ENCODE results near the gene C2CD3. TPM values are rescaled to one million over a fixed set of nuclear protein-coding genes. Genes with fewer than 3 reads are reported as not detected.

Gene C2CD3
- total RNA-seq, 2 experiments from 2014 or later: 31.9 to 35.1 TPM

- H3K27ac Mint-ChIP-seq: no peak overlapping the region
- intact Hi-C loops (cut with DNase I, micrococcal nuclease): no loop called here
- Histone ChIP-seq H3K9me3 (ENCODE audit: control insufficient read depth in 1 of 2, insufficient read depth in 1 of 2, low read length in 2 of 2) (no peaks in the 10 kb centered on the region), H3K36me3 (ENCODE audit: insufficient read depth, low read length) (peaks cover 3% of the 10 kb centered on the region), H3K27me3 (ENCODE audit: control insufficient read depth in 1 of 2, insufficient read depth in 2 of 2, low read length in 2 of 2) (no peaks in the 10 kb centered on the region), H3K4me3 (ENCODE audit: low read length) (no peak overlapping the region), H3K27ac (ENCODE audit: low read depth in 1 of 2, low read length in 2 of 2) (no peak overlapping the region), H3K4me1 (ENCODE audit: insufficient read depth, low read length) (peaks cover 55% of the 10 kb centered on the region)
- no peak for TF ChIP-seq CTCF (IDR thresholded peaks at IDR 0.05)
- no peak overlapping the region for H3K4me3 Mint-ChIP-seq
- ChIA-PET CTCF (no interaction called here), POLR2A (no interaction called here)
- ATAC-seq (ENCODE audit: poor library complexity): no peak
- no peak for DNase-seq
- peaks cover 17% of the 10 kb centered on the region for H3K36me3 Mint-ChIP-seq (ENCODE audit: low read depth)
- H3K4me1 Mint-ChIP-seq (ENCODE audit: low read depth): peaks cover 18% of the 10 kb centered on the region
- H3K27me3 Mint-ChIP-seq: no peaks in the 10 kb centered on the region
- no peaks in the 10 kb centered on the region for H3K9me3 Mint-ChIP-seq
Observed at GRCh38 chr11:74022546-74022945, 148.3 kb downstream of the C2CD3 start.

GRCh38 chr11:74021998-74022397, 148.8 kb downstream of the C2CD3 start:
- no peak overlapping the region for H3K27ac Mint-ChIP-seq
- no peak overlapping the region for H3K4me3 ChIP-seq (ENCODE audit: low read length)
- H3K9me3 ChIP-seq (ENCODE audit: control insufficient read depth in 1 of 2, insufficient read depth in 1 of 2, low read length in 2 of 2): no peaks in the 10 kb centered on the region
- DNase-seq (no peak), ATAC-seq (ENCODE audit: poor library complexity) (no peak)
- intact Hi-C loops (cut with DNase I, micrococcal nuclease): no loop called here
- H3K36me3 ChIP-seq (ENCODE audit: insufficient read depth, low read length): peaks cover 5% of the 10 kb centered on the region
- CTCF ChIA-PET: no interaction called here
- peaks cover 55% of the 10 kb centered on the region for H3K4me1 ChIP-seq (ENCODE audit: insufficient read depth, low read length)
- no peaks in the 10 kb centered on the region for H3K27me3 ChIP-seq (ENCODE audit: control insufficient read depth in 1 of 2, insufficient read depth in 2 of 2, low read length in 2 of 2)
- TF ChIP-seq CTCF (IDR thresholded peaks at IDR 0.05): no peak
- POLR2A ChIA-PET: no interaction called here
- H3K4me3 Mint-ChIP-seq: no peak overlapping the region
- no peak overlapping the region for H3K27ac ChIP-seq (ENCODE audit: low read depth in 1 of 2, low read length in 2 of 2)
- H3K4me1 Mint-ChIP-seq (ENCODE audit: low read depth): peaks cover 22% of the 10 kb centered on the region
- no peaks in the 10 kb centered on the region for H3K27me3 Mint-ChIP-seq
- H3K36me3 Mint-ChIP-seq (ENCODE audit: low read depth): peaks cover 22% of the 10 kb centered on the region
- H3K9me3 Mint-ChIP-seq: no peaks in the 10 kb centered on the region

GRCh38 chr11:74020539-74020938, 150.3 kb downstream of the C2CD3 start:
- Mint-ChIP-seq H3K4me1 (ENCODE audit: low read depth) (peaks cover 33% of the 10 kb centered on the region), H3K27me3 (no peaks in the 10 kb centered on the region), H3K9me3 (no peaks in the 10 kb centered on the region), H3K36me3 (ENCODE audit: low read depth) (peaks cover 26% of the 10 kb centered on the region), H3K4me3 (no peak overlapping the region), H3K27ac (no peak overlapping the region)
- Histone ChIP-seq H3K9me3 (ENCODE audit: control insufficient read depth in 1 of 2, insufficient read depth in 1 of 2, low read length in 2 of 2) (no peaks in the 10 kb centered on the region), H3K36me3 (ENCODE audit: insufficient read depth, low read length) (peaks cover 11% of the 10 kb centered on the region), H3K27me3 (ENCODE audit: control insufficient read depth in 1 of 2, insufficient read depth in 2 of 2, low read length in 2 of 2) (no peaks in the 10 kb centered on the region), H3K4me1 (ENCODE audit: insufficient read depth, low read length) (peaks cover 62% of the 10 kb centered on the region), H3K4me3 (ENCODE audit: low read length) (no peak overlapping the region), H3K27ac (ENCODE audit: low read depth in 1 of 2, low read length in 2 of 2) (no peak overlapping the region)
- ChIA-PET CTCF (no interaction called here), POLR2A (interaction anchor here (1.9 to 11.8 kb wide), 3 partner anchors 15 to 50 kb away, joined by 5 to 106 read pairs (median 10); partner anchors contain the start of gene UCP2)
- no peak for ATAC-seq (ENCODE audit: poor library complexity)
- DNase-seq: peak in 1 of 14 experiments; percentile 42
- no peak for TF ChIP-seq CTCF (IDR thresholded peaks at IDR 0.05)
- intact Hi-C loops (cut with DNase I, micrococcal nuclease): no loop called here
